RPMI7951 (cell line): ENCODE data around the gene RIC3. TPM values are rescaled to one million over a fixed set of nuclear protein-coding genes. Genes with fewer than 3 reads are reported as not detected.

ENCODE experiments used
- DNase-seq: peaks from one replicate; pipeline ENCODE4 v3.0.0-alpha.2; 2012; ENCODE audit warnings: low read depth
- total RNA-seq: library from RNA; depleted of rRNA; stranded (reverse); fragments of >200 nt; shearing (Covaris generic); gene quantifications from 2 replicates; pipeline ENCODE4 v1.2.3, GENCODE V29; 2014

Gene RIC3
- total RNA-seq, 1 experiment from 2014 or later, result not detected

- DNase-seq, result no peak
Observed at GRCh38 chr11:8087185-8087584, 81.6 kb downstream of the RIC3 start.

DNA sequence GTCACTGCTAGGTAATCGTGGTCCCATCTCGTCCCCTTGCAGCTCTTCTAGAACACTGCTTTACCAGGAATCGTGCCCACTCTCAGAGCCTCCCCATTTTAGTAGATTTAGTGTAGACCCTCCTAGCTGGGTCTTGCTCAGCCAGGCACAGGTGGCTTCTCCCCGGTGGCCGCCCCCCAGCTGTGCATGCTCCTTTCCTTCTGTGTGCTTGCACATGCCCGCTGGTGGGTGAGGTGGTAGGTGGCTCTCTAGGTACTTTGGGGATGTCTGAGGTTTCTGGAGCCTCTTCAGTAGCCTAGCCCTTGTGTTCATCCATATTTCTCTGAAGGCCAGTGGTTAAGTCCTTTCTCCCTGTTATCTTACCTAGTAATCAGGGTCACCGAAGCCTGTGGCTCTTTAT, 82.3 kb downstream of the RIC3 start:
- no peak for DNase-seq

DNA sequence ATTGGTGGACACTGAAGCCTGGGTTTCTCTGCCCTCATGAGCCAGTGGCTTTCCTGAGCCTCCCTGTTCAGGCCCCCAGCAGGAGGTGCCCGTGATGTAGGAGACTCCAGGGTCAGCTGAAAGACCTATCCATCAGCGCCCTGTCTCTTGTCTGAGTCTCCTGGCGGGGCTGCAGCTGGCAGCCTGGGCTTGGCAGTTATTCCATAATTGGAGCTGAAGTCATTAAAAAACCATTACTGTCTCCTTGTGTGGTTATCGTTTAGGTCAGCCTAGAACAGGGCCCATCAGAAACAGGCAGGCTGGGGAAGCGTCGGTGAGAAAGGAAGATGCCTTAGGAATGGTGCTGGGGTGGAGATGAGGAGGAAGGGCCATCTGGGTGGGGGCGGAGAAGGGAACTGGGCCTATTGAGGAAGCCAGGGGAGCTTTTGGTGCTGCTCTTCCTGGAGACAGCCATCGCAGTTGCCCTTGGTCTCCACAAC, 82.8 kb downstream of the RIC3 start:
- peak; percentile 17 for DNase-seq

GRCh38 chr11:8085011-8085645, 83.7 kb downstream of the RIC3 start:
- no peak for DNase-seq

- no peak for DNase-seq
Observed at GRCh38 chr11:8084352-8084751, 84.5 kb downstream of the RIC3 start.

GRCh38 chr11:8083871-8084281, 84.9 kb downstream of the RIC3 start:
- no peak for DNase-seq

DNA sequence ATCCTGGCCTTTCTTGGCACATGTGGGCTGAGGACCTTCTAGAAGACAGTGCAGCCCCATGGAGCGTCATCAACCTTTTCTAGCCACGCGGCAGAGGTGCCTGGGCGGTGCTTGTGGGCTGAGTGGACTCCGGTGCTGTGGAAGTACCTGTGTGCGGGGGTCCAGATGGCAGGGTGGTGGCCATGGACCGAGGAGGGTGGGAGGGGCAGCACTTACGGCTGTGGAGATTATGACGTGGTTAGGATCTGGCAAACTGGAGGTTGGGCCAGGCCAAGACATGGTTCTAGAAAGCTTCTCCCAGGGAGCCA, 85.8 kb downstream of the RIC3 start:
- no peak for DNase-seq

GRCh38 chr11:8082391-8083087, 86.3 kb downstream of the RIC3 start:
- DNase-seq, result peak; percentile 15

DNA sequence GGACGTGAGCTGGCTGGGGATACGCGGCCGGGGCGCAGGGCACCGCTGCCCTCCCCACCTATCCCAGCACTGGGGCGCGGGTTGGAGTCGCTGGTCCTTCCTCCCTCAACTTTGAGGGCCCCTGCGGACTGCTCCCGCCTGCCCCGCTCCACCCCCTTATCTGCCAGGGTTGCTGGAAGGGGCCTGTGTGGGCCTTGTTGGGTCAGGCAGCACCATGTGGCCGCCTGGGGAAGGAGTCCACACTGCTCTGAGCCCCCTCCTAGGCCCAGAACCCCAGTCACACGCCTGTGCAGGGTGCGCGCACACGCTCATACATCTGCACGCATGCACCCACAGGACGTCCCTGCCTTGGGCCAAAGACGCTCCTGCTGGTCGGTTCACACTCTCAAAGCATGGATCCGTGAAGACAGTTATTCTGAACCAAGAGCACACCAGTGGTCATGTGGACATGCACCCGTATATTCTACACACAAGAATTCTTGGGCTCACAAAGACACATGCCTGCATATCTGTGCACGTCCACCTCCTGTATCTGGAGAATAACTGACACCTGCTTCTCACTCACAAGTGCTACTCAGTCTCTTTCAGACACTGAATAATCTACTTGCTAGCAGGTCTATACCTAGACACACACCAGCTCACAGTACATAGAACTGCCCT, 87.1 kb downstream of the RIC3 start:
- DNase-seq, result no peak

GRCh38 chr11:8080674-8081590, 87.9 kb downstream of the RIC3 start, which contains the start of gene TUB:
Gene TUB (plus strand): TSS chr11:8081211. CDS start chr11:8081511, 300 bp downstream.
- DNase-seq, result no peak

GRCh38 chr11:8080069-8080670, 88.7 kb downstream of the RIC3 start:
- no peak for DNase-seq

GRCh38 chr11:8079111-8079675, 89.6 kb downstream of the RIC3 start:
- no peak for DNase-seq

- no peak for DNase-seq
Observed at GRCh38 chr11:8075119-8075726, 93.6 kb downstream of the RIC3 start.

DNA sequence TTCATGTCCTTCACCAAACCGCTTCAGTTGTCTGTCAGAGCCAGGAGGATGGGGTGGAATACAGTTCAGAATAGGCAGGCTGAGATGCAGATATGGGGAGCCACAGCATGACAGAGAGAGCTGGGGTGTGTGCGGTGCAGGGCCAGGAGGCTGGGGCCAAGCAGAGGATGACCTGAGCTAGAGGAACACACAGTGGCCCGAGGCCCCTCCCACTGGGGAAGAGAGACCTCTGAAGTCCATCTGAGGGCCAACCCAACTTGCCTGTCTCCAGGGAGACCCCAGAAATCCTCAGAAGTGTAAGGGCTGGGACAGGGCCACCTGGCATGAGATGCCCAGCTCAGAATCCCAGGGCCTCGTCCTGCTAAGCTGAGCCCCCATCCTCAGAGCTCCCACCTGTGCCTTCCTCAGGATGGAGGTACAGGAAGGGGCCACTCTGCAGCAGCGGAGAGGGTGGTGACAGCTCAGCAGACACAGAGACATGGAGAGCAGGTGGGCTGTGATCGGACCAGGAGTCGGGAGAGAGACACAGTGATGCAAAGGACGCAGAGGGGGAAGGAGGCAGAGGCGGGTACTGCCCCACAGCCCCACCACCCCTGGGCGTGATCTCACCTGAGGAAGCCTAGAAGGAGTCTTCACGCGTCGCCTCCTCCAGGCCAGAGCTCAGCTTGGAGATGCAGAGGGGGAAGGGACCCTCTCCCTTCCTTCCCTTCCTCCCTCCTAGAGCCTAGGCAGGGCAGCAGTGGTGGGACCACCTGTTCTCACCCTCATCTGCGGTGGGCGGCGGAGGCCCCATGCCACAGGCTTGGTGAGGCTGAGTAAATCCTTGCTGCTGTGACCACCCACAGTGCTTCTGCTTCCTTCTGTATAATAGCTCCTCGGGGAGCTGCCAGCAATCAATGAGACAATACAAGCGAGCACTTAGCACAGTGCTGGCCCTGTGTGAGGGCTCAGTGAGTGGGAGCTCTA, 96.9 kb downstream of the RIC3 start:
- DNase-seq, result no peak

- peak; percentile 24 for DNase-seq
Observed at GRCh38 chr11:8070417-8071115, 98.3 kb downstream of the RIC3 start.

- no peak for DNase-seq
Observed at GRCh38 chr11:8069771-8070170, 99.1 kb downstream of the RIC3 start.

GRCh38 chr11:8068605-8069221, 100.1 kb downstream of the RIC3 start:
- DNase-seq, result peak; percentile 94

DNA sequence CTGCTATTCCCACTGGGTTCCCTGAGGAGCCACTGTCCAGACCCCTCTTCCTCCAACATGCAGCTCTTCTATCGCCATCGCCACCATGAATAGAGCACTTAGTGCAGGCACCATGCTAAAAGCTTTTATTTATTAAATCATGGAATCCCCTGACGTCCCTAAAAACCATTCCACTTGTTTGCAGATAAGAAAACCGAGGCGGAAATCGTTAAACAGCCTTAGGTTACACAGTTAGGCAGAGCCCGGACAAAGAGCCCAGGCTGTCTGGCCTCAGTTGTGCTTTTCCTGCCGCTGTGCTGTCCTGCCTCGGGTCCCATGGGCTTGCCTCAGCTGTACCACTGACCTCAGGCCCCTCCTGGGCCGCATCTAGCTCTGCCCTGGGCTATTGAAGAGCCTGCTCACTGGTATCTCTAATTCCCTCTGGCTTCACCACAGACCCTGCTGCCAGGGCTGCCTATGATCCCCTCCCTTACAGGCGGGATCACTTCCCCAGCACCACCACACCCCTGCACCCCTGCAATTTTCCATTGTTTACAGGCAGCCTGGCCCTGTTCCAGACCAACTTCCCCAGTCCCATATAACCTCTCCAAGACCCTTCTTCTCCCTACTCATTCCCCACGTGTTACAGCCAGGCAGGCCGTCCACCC, 100.8 kb downstream of the RIC3 start:
- peak; percentile 21 for DNase-seq
